ENCODE results near the gene NCCRP1.

The NCCRP1 gene

GRCh38 chr19:39232708-39233107 lies 35.9 kb downstream of the NCCRP1 start:
- no peak overlapping the region for H4K91ac ChIP-seq (ENCODE audit: low read depth, low read length, poor library complexity)
- H2AK5ac ChIP-seq (ENCODE audit: low read depth, low read length), result no peak overlapping the region
- H2BK15ac ChIP-seq (ENCODE audit: low read length), result no peak overlapping the region
- H3K23ac ChIP-seq (ENCODE audit: low read depth, low read length, poor library complexity), result no peak overlapping the region
- H3K18ac ChIP-seq (ENCODE audit: low read length), result no peak overlapping the region
- no peak overlapping the region for H3K14ac ChIP-seq (ENCODE audit: low read length)
- WGBS, 2 donors (ENCODE audit: extremely low coverage in 2 of 2, insufficient read length in 2 of 2, insufficient replicate concordance in 1 of 2), result no CpG with 5 or more reads among the region's 5 CpGs
- peaks cover 1% of the 10 kb centered on the region for H3K79me1 ChIP-seq (ENCODE audit: low read depth, low read length)
- H3K9ac ChIP-seq (ENCODE audit: low read depth, low read length, poor library complexity), result no peak overlapping the region
- H3K27ac ChIP-seq (replicated peaks; ENCODE audit: low read length), result no peak overlapping the region
- no peak overlapping the region for H3K4ac ChIP-seq (ENCODE audit: low read length)
- H3K9me3 ChIP-seq (replicated peaks in 1 of 2; ENCODE audit: control insufficient read depth in 2 of 2, insufficient read depth in 1 of 2, low read depth in 1 of 2, low read length in 2 of 2), result no peaks in the 10 kb centered on the region
- no peak overlapping the region for H3K4me2 ChIP-seq (ENCODE audit: insufficient read depth, low read length, poor library complexity, severe bottlenecking)
- no peak overlapping the region for H2AFZ ChIP-seq (ENCODE audit: low read length)
- no peak for DNase-seq (ENCODE audit: low spot score)
- no peak overlapping the region for H2BK12ac ChIP-seq (ENCODE audit: low read length)
- H3K27me3 ChIP-seq (ENCODE audit: control insufficient read depth in 3 of 3, insufficient read depth in 3 of 3, low read depth in 1 of 3, low read length in 3 of 3), result peaks cover 0 to 7% (median 0%) of the 10 kb centered on the region in 3 experiments
- H2BK5ac ChIP-seq (ENCODE audit: low read length), result no peak overlapping the region
- no peaks in the 10 kb centered on the region for H3K4me1 ChIP-seq (ENCODE audit: control insufficient read depth in 2 of 2, insufficient read depth in 1 of 2, low read depth in 1 of 2, low read length in 2 of 2)
- no peak overlapping the region for H2BK120ac ChIP-seq (ENCODE audit: low read depth, low read length)
- H4K8ac ChIP-seq (ENCODE audit: low read depth, low read length), result no peak overlapping the region
- no peaks in the 10 kb centered on the region for H3K36me3 ChIP-seq (replicated peaks in 1 of 2; ENCODE audit: control insufficient read depth in 2 of 2, insufficient read depth in 2 of 2, low read length in 2 of 2)
- H3K4me3 ChIP-seq (ENCODE audit: low read length in 2 of 2), result no peak overlapping the region

- no peak overlapping the region for H3K4me2 ChIP-seq (ENCODE audit: insufficient read depth, low read length, poor library complexity, severe bottlenecking)
- H3K18ac ChIP-seq (ENCODE audit: low read length), result peak overlapping the region; percentile 48
- peaks cover 1% of the 10 kb centered on the region for H3K79me1 ChIP-seq (ENCODE audit: low read depth, low read length)
- no peaks in the 10 kb centered on the region for H3K9me3 ChIP-seq (replicated peaks in 1 of 2; ENCODE audit: control insufficient read depth in 2 of 2, insufficient read depth in 1 of 2, low read depth in 1 of 2, low read length in 2 of 2)
- H2BK5ac ChIP-seq (ENCODE audit: low read length), result no peak overlapping the region
- H3K4ac ChIP-seq (ENCODE audit: low read length), result no peak overlapping the region
- no peak for DNase-seq (ENCODE audit: low spot score)
- no peak overlapping the region for H4K91ac ChIP-seq (ENCODE audit: low read depth, low read length, poor library complexity)
- H4K8ac ChIP-seq (ENCODE audit: low read depth, low read length), result no peak overlapping the region
- no peak overlapping the region for H2BK120ac ChIP-seq (ENCODE audit: low read depth, low read length)
- H3K4me1 ChIP-seq (ENCODE audit: control insufficient read depth in 2 of 2, insufficient read depth in 1 of 2, low read depth in 1 of 2, low read length in 2 of 2), result no peaks in the 10 kb centered on the region
- no peaks in the 10 kb centered on the region for H3K36me3 ChIP-seq (replicated peaks in 1 of 2; ENCODE audit: control insufficient read depth in 2 of 2, insufficient read depth in 2 of 2, low read length in 2 of 2)
- H2BK15ac ChIP-seq (ENCODE audit: low read length), result no peak overlapping the region
- no peak overlapping the region for H3K14ac ChIP-seq (ENCODE audit: low read length)
- peak overlapping the region; percentile 21 for H3K9ac ChIP-seq (ENCODE audit: low read depth, low read length, poor library complexity)
- peaks cover 0 to 15% (median 0%) of the 10 kb centered on the region in 3 experiments for H3K27me3 ChIP-seq (ENCODE audit: control insufficient read depth in 3 of 3, insufficient read depth in 3 of 3, low read depth in 1 of 3, low read length in 3 of 3)
- no peak overlapping the region for H2AK5ac ChIP-seq (ENCODE audit: low read depth, low read length)
- H3K23ac ChIP-seq (ENCODE audit: low read depth, low read length, poor library complexity), result no peak overlapping the region
- H3K4me3 ChIP-seq (ENCODE audit: low read length in 2 of 2), result no peak overlapping the region
- no peak overlapping the region for H2BK12ac ChIP-seq (ENCODE audit: low read length)
- H2AFZ ChIP-seq (ENCODE audit: low read length), result no peak overlapping the region
- H3K27ac ChIP-seq (replicated peaks; ENCODE audit: low read length), result no peak overlapping the region
- no CpG with 5 or more reads among the region's 12 CpGs for WGBS, 2 donors (ENCODE audit: extremely low coverage in 2 of 2, insufficient read length in 2 of 2, insufficient replicate concordance in 1 of 2)
Measured at GRCh38 chr19:39236527-39236926, 39.8 kb downstream of the NCCRP1 start.

GRCh38 chr19:39237200-39238184 lies 40.7 kb downstream of the NCCRP1 start:
- no peak for DNase-seq (ENCODE audit: low spot score)
- Histone ChIP-seq H3K18ac (ENCODE audit: low read length) (peak overlapping the region; percentile 48), H2BK5ac (ENCODE audit: low read length) (no peak overlapping the region), H3K27me3 (ENCODE audit: control insufficient read depth in 3 of 3, insufficient read depth in 3 of 3, low read depth in 1 of 3, low read length in 3 of 3) (peaks cover 0 to 15% (median 0%) of the 10 kb centered on the region in 3 experiments), H3K4me2 (ENCODE audit: insufficient read depth, low read length, poor library complexity, severe bottlenecking) (no peak overlapping the region), H2AFZ (ENCODE audit: low read length) (peak overlapping the region; percentile 66), H3K36me3 (replicated peaks in 1 of 2; ENCODE audit: control insufficient read depth in 2 of 2, insufficient read depth in 2 of 2, low read length in 2 of 2) (no peaks in the 10 kb centered on the region), H4K8ac (ENCODE audit: low read depth, low read length) (no peak overlapping the region), H3K79me1 (ENCODE audit: low read depth, low read length) (peaks cover 1% of the 10 kb centered on the region), H2BK120ac (ENCODE audit: low read depth, low read length) (no peak overlapping the region), H3K27ac (replicated peaks; ENCODE audit: low read length) (no peak overlapping the region), H2AK5ac (ENCODE audit: low read depth, low read length) (no peak overlapping the region), H3K23ac (ENCODE audit: low read depth, low read length, poor library complexity) (no peak overlapping the region), H3K4me3 (ENCODE audit: low read length in 2 of 2) (no peak overlapping the region), H3K9me3 (replicated peaks in 1 of 2; ENCODE audit: control insufficient read depth in 2 of 2, insufficient read depth in 1 of 2, low read depth in 1 of 2, low read length in 2 of 2) (no peaks in the 10 kb centered on the region), H2BK12ac (ENCODE audit: low read length) (no peak overlapping the region), H3K4me1 (ENCODE audit: control insufficient read depth in 2 of 2, insufficient read depth in 1 of 2, low read depth in 1 of 2, low read length in 2 of 2) (no peaks in the 10 kb centered on the region), H4K91ac (ENCODE audit: low read depth, low read length, poor library complexity) (no peak overlapping the region), H3K9ac (ENCODE audit: low read depth, low read length, poor library complexity) (no peak overlapping the region), H2BK15ac (ENCODE audit: low read length) (no peak overlapping the region), H3K4ac (ENCODE audit: low read length) (no peak overlapping the region), H3K14ac (ENCODE audit: low read length) (no peak overlapping the region)
- WGBS, 2 donors (ENCODE audit: extremely low coverage in 2 of 2, insufficient read length in 2 of 2, insufficient replicate concordance in 1 of 2), result no CpG with 5 or more reads among the region's 22 CpGs

- no peak overlapping the region for H2BK15ac ChIP-seq (ENCODE audit: low read length)
- no peak overlapping the region for H2AK5ac ChIP-seq (ENCODE audit: low read depth, low read length)
- H3K27me3 ChIP-seq (ENCODE audit: control insufficient read depth in 3 of 3, insufficient read depth in 3 of 3, low read depth in 1 of 3, low read length in 3 of 3), result peaks cover 0 to 17% (median 0%) of the 10 kb centered on the region in 3 experiments
- H4K91ac ChIP-seq (ENCODE audit: low read depth, low read length, poor library complexity), result no peak overlapping the region
- H2BK120ac ChIP-seq (ENCODE audit: low read depth, low read length), result no peak overlapping the region
- no peaks in the 10 kb centered on the region for H3K9me3 ChIP-seq (replicated peaks in 1 of 2; ENCODE audit: control insufficient read depth in 2 of 2, insufficient read depth in 1 of 2, low read depth in 1 of 2, low read length in 2 of 2)
- no peak overlapping the region for H2BK12ac ChIP-seq (ENCODE audit: low read length)
- peaks cover 1% of the 10 kb centered on the region for H3K79me1 ChIP-seq (ENCODE audit: low read depth, low read length)
- H3K23ac ChIP-seq (ENCODE audit: low read depth, low read length, poor library complexity), result no peak overlapping the region
- H3K4me3 ChIP-seq (ENCODE audit: low read length in 2 of 2), result no peak overlapping the region
- H2BK5ac ChIP-seq (ENCODE audit: low read length), result no peak overlapping the region
- no peak overlapping the region for H3K14ac ChIP-seq (ENCODE audit: low read length)
- no peaks in the 10 kb centered on the region for H3K36me3 ChIP-seq (replicated peaks in 1 of 2; ENCODE audit: control insufficient read depth in 2 of 2, insufficient read depth in 2 of 2, low read length in 2 of 2)
- no peak overlapping the region for H3K27ac ChIP-seq (replicated peaks; ENCODE audit: low read length)
- no peak overlapping the region for H3K4me2 ChIP-seq (ENCODE audit: insufficient read depth, low read length, poor library complexity, severe bottlenecking)
- H3K4ac ChIP-seq (ENCODE audit: low read length), result no peak overlapping the region
- no CpG with 5 or more reads among the region's 6 CpGs for WGBS, 2 donors (ENCODE audit: extremely low coverage in 2 of 2, insufficient read length in 2 of 2, insufficient replicate concordance in 1 of 2)
- H2AFZ ChIP-seq (ENCODE audit: low read length), result no peak overlapping the region
- no peaks in the 10 kb centered on the region for H3K4me1 ChIP-seq (ENCODE audit: control insufficient read depth in 2 of 2, insufficient read depth in 1 of 2, low read depth in 1 of 2, low read length in 2 of 2)
- H4K8ac ChIP-seq (ENCODE audit: low read depth, low read length), result no peak overlapping the region
- H3K9ac ChIP-seq (ENCODE audit: low read depth, low read length, poor library complexity), result no peak overlapping the region
- no peak overlapping the region for H3K18ac ChIP-seq (ENCODE audit: low read length)
- DNase-seq (ENCODE audit: low spot score), result no peak
Measured at GRCh38 chr19:39238209-39238608, 41.4 kb downstream of the NCCRP1 start.

Data from neuronal stem cell (in vitro differentiated cells).